Stimulated activated CD8-positive, alpha-beta memory T cell treated with anti-CD3 and anti-CD28 coated beads, Interleukin-15, amount 100 ng/mL, for 24 hours (primary cell): ENCODE results near the gene FRMD6.
"Not testable (repeated sequence)": the region's sequence is repeated elsewhere in the genome, so short reads cannot be mapped to it uniquely, and the experiment has no call there.

ENCODE experiments used
- DNase-seq: peaks from one replicate; pipeline ENCODE4 v3.0.0-alpha.2; 2020; ENCODE audit warnings: low read depth

The FRMD6 gene

DNA sequence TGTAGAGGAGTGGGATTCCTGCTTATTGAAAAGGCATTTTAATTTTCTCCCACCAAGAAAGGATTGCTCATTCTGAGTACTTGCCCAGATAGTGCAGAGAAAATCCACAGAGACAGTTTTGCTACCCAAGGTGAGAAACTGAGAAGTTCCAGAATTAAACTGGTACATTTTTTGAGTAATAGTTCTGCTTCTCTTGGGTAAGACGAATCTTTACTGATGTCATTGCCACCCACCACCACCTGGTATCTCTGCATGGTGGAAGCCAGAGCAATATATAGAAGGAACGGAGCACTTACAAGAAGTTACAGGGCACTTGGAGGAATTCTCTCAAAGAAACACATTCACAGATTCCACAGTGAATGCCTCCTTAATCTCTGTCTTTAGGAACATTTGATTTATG is 20.7 kb upstream of the FRMD6 start:
- no peak for DNase-seq

DNA sequence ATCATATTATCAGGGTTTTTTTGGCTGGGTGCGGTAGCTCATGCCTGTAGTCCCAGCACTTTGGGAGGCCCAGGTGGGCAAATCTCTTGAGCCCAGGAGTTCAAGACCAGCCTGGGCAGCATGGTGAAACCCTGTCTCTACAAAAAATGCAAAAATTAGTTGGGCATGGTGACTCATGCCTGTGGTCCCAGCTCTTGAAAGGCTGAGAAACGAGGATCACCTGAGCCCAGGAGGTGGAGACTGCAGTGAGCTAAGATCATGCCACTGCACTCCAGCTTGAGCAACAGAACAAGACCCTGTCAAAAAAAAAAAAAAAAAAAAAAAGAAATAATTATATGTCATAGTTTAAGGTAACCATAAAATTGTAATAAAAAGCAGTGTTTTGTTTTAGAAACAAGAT is 18.4 kb upstream of the FRMD6 start:
- DNase-seq, result not testable (repeated sequence)

DNA sequence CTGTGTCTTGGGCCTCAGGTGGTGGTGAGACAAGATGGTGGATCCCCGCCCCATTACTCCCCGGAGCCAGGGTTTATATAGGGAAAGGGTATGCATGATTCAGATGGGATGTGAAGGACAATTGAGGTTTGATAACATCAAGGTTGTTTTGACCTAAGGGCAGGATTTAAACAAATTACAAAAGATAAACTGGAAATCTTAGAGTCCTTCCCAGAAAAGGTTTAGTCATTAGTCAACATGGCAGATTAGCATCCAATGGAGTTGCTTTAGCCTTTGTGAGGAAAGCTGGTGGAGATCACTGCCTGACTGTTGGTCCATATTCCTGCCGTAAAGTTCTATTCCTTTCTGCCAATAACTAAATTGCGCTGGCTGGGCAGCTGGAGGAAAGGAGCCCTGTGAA is 15.6 kb upstream of the FRMD6 start:
- DNase-seq, result no peak

DNA sequence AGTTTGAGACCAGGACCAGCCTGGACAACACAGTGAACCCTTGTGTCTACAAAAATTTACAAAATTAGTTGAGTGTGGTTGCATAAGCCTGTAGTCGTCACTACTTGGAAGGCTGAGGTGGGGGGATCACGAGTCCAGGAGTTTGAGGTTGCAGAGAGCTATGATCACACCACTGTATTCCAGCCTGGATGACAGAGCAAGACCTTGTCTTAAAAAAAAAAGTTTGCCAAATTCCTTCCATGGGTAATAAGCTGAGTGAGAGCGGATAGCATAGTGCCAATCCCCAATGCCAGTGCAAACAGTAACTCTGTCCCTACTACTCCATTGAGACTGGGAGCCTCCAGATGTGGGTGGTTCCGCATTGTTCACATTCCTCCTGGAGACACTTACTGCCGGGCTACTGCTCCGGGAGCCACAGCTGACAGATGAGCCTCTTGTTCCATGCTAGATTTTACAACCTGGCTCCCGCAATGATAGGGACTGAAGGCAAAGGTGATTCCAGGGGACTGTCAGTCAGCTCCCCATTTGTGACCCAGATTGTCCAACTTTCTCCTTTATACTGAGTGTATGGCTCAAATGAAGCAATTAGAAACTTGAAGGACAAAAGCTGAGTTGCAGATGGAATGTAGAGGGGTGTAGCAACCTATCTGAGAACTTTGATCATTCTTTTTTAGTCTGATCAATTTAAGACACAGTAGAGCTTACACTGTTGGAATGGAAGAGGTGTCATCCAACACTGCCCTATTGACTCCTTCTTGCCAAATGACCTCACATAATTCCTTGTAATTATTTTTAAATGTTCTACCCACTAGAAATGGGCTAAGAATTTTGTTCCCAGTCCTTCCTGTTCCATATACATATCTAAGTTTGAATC is 13.4 kb upstream of the FRMD6 start:
- no peak for DNase-seq

DNA sequence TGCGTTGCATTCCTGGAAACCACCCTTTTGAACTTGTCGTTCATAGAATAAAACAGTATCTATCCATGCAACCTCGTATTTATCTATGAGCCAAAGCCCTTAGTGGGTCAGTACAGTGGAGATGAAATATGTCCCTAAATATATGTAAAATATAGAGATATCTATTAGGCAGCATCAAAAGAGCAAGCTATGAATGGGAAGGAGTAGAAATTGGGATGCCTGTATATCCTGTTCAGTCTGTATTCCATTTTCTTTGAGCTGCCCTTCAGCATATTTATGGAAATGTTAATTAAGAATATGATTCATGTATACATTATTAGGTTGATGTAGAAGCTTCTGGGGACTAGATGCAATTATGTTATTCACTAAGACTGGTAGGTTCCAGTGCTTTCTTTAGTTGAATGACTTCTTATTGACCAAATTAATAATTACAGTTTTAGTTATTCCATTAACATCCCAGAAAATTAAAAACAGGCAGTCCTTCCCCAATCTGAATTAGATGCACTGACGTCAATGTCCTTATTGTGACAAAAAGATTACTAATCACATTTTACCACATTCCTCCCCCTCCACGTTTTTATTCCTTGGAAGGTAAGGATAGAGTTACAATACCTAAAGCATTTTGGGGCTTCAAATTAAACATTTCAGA is 11.9 kb upstream of the FRMD6 start:
- DNase-seq, result no peak

DNA sequence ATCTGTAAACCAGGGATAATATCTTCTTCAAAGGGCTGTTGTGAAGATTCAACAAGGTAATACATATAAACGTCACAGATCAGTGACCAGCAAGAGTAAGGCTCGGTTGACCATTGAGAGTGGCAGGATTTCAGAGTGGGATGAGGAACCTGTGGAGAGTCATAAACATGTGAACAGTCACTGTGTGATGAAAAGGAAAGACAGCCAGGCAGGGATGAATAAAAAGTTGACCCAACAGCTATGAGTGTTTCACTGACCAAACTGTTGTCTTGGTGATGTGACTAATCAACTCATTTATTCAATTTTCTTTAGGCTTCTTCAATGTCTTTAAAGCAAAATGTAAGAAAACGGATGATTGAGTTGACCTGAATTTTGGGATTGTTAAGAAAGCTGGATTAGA is 8.6 kb upstream of the FRMD6 start:
- DNase-seq, result no peak

DNA sequence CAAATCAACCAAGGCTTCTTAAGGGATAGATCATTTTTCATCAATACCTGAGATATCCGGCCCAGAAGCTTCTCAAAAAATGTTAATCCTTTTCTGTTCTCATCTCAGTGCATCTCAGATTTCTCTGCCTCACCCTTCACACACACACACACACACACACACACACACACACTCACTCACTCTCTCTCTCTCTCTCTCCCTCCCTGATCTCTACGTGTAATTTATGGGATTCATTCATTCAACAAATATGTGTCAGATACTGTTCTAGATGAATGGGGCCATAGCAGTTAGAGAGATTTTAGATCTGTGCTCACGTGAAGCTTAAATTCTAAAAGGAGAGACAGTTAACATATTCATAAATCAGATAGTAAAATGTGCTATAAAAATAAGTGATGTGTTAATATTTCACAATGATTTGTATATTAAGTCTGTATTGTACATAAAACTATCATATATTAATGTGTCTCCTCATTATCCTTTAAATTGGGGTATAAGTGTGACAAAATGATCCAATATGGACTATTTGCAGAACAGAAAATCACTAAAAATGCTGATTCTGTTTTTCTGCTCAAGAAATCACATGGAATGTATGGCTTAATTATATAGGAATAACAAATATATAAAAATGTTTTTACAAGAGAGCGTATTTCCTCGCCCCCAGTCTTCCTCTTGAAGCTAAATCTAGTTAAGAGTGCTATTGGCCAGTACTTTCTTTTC is 7.3 kb upstream of the FRMD6 start:
- no peak for DNase-seq

DNA sequence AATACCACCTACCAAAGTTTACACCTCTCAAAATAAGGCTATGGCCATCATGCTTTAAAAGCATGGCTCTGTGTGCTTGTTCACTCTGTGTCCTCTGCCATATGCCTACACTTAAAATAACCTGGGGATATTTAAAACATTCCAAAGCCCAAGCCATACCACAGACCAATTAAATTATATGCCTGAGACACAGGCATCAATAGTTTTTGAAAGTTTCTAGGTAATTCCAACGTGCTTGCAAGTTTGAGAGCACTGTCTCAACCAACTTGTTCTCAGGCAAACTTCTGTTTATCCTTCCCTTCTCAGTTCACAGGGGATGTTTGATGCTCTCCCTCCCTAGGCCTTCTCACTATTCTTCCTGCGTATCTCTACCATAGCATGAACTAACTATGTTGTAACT is 3.4 kb upstream of the FRMD6 start:
- no peak for DNase-seq

DNA sequence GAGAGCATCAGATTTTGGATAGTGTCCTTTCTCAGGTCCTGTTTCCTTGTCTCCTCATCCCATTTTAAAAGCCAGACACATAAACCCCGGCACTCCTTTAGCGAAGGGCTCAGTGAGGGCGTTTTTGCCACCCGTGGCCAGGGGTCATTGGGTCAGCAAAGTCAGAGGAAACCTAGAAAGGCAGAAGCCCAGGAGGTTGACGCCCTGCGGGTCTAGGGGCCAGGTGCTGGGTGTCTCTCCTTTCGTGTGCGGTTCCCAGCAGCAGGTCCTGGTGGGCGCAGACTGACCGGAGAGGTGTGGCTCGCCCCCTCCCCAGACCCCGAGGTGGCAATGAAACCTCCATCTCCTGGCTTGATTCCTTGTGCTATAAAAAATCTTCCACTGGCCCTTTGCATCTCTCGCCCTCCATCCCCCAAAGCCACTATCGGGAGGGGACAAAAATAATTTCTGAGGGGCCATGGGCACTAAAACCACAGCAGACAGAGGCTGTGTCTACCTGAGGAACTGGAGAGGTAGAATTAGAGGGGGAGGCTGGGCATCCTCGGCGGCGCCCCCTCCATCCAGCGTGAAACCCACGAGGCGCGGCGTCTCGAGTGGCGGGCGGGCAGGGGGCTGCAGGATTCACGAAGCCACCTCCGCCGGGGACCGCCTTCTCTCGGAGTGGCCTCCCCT is 858 bp upstream of the FRMD6 start:
- DNase-seq, result no peak

DNA sequence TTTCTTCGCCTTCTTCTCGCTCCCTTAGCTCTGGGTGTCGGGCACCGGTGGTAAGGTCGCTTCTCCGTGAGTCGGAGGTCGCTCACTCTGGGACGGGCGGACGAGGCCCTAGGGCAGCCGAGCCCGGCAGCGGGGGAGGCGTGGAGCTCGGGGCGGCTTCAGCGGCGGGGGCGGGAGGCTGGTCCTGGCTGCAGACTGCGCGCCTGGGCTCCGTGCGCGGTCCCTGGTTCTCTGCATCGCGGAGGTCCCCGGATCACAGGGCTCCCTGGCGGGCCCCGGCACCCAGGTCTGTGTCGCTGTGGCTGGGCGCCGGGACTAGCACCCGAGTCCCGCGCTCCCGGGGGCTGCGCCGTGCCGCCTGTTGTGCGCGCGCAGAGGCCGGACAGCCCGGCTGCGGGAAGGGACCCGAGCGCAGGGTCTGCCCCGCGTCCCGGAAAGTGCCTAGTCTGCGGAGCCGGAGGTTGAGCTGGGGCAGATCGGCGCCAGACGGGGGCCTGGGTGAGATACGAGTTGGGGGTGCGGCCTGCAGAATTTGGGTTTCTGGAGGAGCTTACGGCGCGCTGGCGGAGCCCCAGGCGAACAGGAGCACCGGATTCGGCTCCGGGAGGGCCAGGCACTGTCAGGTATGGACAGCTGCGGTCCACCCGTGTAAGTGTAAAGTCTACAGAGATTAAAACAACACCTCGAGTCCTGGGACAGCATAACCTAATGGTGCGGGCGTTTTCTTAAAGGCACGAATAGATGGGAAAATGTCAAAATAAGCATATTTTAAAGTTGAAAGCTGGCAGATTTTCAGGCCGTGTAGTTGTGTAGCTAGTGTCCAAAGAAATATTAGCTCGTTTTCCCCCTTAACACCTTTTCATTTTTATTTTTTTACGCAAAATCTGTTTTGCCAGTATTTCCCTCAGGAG is 713 bp downstream of the FRMD6 start:
- peak; percentile 11 for DNase-seq

DNA sequence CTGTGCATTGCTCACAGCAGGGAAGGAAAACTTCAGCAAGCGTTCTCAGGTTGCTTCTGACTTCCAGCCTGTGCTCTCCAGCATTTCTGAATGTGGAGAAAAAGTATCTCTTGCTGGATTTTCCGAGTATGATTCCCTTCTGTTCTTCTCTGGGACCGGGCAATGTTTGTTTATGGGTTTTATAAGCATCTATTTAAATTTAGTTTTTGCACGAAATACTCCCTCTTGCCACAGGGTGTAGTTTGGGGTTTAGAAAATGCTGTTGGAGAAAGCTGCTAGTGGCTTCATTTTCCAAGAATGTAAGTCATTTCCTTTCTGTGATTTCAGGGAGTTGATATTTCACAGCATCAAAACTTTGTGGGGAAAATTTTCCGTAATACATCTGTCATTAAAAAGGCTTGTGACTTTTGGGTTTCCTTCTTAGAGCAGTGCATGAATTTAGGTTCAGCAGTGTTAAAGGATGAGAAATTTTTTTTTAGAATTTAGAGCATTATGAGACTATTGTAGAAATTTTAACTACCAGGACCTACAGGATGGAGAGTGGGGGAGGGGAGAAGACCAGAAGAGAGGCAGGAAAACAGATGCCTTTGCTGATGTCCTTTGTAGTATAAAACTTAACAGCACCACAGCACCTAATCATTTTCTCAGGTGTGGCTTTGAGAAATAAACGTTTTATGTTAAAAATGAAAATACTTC is 1.5 kb downstream of the FRMD6 start:
- no peak for DNase-seq

DNA sequence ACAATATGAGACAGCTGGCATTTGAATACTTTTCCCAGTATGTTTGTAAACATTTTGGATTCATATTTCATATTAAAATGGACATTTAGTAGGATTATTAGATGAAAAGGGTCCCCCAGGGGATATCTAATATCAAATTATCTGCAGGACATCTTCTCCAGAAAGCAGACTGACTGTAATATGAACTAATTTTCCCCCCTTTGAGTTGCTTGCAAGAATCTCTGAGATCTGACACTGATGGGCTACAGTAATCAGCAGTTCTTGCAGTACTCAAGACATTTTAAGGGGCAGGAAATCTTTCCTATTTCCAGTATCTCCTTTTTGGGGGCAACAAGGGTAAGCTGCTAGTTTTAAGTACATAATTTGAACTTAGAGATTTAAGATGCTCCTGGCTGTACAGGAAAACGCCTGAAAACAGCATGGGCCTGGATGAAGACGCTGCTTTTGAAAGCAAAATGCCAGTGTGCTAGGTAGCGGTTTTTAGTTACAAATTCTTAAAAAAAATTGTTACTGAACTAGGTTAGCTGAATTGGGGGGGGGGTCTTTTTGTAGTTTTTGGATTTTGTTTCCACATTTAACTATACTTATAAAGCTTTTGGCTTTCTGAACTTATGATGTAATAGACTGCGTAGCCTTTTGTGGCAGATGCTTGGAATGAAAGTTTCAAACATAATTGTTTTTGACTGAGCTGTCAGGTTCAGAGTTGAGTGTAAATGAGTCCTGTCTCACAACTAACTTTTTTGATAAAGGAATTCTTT is 2.2 kb downstream of the FRMD6 start:
- no peak for DNase-seq

DNA sequence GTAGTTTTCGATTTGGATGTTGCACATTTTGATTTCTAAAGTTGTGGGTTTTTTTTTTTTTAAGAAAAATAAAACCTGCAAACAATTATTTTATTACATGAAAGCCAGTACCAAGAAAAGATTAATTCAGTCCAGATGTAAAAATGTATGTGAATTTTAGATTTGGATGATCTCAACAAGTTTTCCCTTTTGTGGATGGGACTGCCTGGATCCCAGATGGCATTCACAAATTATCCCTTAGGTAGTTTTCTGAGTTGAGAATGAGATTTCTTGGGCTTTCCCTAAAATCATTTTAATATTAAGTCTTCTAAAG is 2.8 kb downstream of the FRMD6 start:
- no peak for DNase-seq

DNA sequence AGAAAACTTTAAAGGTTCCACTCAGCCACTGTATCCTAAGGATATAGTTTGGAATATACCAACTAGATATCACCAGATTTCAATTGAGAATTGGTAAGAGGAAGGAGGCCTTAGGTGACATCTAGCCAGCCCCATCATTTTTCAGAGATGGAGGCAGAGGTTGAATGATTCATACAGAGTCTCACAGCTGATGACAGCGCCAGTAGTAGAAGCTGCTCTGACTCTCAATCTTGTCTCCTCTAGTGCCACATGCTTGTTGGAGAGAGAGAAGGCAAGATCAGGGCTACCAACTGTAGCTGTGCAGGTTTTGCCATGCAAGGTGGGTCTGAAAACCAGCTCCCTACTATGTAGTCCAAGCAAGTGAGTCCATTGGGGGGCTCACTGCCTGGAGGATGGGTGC is 6.1 kb downstream of the FRMD6 start:
- DNase-seq, result no peak

DNA sequence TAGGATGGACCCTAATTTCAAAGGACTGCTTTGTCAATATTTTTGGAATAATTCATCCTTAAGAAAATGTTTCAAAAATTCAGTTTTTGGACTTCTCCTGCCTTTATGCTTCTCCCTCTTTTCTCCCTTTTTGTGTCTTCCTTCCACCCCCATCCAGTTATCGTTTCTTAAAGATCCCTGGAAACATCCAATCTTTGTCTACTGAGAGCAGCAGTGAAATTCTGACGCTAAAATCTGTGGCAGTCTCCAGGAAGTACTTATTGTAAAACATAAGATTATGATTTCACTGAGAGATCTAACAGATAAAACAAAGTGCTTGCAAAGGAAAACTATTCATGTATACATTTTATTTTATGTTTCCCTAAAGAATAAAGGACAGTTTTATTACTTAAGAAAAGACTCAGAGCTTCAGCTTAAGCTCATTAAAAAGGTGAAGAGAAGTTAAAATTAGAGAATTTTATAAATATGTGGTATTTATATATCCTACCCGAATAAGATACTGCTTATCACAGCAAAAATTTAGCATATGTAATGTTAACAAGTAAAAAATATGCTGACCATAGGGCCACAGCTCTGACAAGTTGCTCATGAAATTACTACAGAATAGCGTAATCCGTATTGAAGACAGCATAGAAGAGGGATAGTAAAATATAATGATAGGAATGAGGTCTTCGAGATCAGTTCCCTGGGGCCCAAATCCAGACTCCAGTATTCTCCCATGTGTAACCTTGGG is 6.9 kb downstream of the FRMD6 start:
- DNase-seq, result no peak

DNA sequence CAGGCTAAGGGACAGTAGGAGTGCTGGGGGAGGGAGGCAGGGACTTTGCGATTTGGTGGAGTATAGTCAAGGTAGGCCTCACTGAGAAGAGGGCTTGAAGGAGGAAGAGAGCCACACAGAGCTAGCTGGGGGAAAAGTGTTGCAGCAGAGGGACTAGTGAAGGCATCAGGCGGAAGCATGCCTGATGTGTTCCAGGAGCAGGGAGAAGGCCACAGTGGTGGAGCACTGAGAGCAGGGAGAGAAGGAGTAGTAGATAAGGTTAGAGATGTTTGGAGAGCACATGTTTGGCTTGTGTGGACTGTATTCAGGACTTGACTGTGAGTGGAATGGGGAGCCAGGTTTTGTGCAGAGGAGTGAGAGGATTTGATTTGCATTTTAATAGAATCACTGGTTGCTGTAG is 9.0 kb downstream of the FRMD6 start:
- DNase-seq, result no peak

DNA sequence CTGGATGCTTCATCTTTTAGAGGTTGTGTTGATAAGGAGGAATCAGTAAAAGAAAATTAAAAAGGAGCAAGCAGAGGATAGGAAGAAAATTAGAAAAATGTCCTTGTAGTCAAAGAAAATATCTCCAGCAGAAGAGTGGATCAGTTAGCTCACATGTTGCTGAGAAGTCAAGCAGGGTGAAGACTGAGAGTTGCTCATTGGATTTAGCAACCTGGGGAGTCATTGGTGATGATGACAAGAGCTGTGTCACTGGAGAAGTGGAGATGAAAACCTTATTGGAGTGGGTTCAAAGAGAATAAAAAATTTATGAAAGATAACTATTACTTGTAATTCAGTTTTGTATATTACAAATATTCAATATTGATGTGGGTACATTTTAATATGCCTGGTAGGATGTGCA is 9.8 kb downstream of the FRMD6 start:
- no peak for DNase-seq

DNA sequence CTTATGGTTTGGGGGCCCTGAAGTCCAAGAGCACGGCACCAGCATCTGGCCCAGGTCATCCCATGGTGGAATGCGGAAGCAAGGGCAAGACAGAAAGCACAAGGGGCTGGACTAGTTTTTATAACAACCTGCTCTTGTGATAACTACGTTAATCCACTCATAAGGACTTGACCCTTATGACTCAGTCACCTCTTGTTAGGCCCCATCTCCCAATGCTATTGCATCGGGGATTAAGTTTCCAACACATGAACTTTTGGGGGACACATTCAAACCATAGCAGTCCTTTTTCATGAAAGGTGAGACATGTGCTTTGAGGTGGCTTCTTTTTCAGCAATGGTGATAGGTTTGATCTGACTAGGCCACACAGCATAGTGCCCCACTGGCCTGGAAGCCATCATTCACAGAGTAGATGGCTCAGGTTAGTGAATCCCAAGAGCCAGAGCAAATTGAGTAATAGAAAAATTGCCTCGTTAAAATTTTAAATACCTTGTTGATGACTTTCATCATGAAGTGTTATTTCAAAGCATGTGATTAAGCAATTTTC is 12.1 kb downstream of the FRMD6 start:
- no peak for DNase-seq

DNA sequence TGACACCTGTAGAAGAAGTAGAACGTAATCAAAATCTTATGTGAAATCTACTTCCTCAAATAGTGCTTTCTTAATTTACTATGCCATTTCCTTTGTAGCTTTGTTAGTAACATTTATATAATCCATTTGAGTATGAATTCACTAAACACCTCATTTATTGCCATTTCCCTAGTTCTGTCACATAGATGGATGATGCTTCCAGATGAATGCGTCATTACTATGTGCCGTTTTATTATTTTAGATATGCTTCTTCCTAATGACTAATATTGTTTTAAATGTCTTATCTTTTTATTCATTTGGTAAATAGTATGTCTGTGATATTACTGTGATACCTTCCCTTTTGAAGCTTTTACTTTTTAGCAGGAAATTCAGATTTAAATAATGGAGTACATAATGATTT is 14.4 kb downstream of the FRMD6 start:
- no peak for DNase-seq
